ENCODE data around the gene SHKBP1.

SHKBP1 gene

DNA sequence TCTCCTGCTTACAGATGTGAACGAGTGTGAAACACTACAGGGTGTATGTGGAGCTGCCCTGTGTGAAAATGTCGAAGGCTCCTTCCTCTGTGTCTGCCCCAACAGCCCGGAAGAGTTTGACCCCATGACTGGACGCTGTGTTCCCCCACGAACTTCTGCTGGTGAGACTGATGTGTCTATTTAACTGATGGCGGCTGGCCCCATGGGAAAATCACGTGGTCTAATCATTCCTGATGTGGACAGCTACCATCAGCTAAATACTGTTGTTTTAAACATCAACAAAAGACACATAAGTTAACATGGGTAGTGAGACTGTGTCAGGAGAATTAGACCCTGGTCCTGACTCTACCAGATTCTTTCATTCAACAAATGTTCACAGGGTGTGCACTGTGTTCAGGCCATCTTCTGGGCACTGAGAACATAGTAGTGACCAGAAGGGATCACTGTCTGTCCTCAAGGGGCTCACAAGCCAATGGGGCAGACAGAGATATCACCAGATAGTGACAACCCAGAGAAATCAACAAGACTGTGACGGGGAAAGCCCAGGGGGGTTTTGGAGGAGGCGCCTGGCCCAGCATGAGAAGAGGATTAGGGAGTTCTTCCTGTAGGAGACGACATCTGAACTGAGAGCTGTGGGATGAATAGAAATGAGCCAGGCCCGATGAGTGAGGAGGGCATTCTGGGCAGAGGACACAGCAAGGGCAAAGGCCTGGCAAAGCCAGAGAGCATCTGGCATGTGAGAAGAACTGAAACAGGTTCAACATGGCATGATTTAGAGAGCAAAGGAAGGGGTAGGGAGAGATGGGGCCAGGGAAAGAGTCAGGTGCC lies 42.9 kb downstream of the SHKBP1 start:
- DNase-seq (ENCODE audit: extremely low read depth, insufficient read length) = no peak
- H3K4me3 ChIP-seq (replicated peaks; ENCODE audit: low read depth, low read length) = no peak overlapping the region
- no peaks in the 10 kb centered on the region; the same call in 1 of the 2 replicates for H3K36me3 ChIP-seq (ENCODE audit: control insufficient read depth, insufficient read depth, low read length)
- no peaks in the 10 kb centered on the region for H3K27me3 ChIP-seq (replicated peaks; ENCODE audit: control insufficient read depth, insufficient read depth, low read length)
- TF ChIP-seq, protein P1, sequence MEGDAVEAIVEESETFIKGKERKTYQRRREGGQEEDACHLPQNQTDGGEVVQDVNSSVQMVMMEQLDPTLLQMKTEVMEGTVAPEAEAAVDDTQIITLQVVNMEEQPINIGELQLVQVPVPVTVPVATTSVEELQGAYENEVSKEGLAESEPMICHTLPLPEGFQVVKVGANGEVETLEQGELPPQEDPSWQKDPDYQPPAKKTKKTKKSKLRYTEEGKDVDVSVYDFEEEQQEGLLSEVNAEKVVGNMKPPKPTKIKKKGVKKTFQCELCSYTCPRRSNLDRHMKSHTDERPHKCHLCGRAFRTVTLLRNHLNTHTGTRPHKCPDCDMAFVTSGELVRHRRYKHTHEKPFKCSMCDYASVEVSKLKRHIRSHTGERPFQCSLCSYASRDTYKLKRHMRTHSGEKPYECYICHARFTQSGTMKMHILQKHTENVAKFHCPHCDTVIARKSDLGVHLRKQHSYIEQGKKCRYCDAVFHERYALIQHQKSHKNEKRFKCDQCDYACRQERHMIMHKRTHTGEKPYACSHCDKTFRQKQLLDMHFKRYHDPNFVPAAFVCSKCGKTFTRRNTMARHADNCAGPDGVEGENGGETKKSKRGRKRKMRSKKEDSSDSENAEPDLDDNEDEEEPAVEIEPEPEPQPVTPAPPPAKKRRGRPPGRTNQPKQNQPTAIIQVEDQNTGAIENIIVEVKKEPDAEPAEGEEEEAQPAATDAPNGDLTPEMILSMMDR (IDR thresholded peaks at IDR 0.05; ENCODE audit: insufficient read depth, low read length, poor library complexity, severe bottlenecking) = no peak

DNA sequence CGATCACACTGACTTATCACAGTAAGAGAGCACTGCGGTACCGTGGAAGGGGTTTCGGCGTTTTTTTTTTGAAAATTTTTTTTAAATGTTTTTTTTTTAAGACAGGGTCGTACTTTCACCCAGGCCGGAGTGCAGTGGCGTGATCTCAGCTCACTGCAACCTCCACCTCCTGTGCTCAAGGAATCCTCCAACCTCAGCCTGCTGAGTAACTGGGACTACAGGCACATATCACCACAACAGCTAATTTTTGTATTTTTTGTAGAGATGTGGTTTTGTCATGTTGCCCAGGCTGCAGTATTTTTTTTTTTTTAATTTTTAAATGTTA lies 43.5 kb downstream of the SHKBP1 start:
- no peak overlapping the region for H3K4me3 ChIP-seq (replicated peaks; ENCODE audit: low read depth, low read length)
- H3K27me3 ChIP-seq (replicated peaks; ENCODE audit: control insufficient read depth, insufficient read depth, low read length) = no peaks in the 10 kb centered on the region
- no peaks in the 10 kb centered on the region; the same call in 1 of the 2 replicates for H3K36me3 ChIP-seq (ENCODE audit: control insufficient read depth, insufficient read depth, low read length)
- no peak for DNase-seq (ENCODE audit: extremely low read depth, insufficient read length)
- TF ChIP-seq, protein P1 (IDR thresholded peaks at IDR 0.05; ENCODE audit: insufficient read depth, low read length, poor library complexity, severe bottlenecking) = no peak

DNA sequence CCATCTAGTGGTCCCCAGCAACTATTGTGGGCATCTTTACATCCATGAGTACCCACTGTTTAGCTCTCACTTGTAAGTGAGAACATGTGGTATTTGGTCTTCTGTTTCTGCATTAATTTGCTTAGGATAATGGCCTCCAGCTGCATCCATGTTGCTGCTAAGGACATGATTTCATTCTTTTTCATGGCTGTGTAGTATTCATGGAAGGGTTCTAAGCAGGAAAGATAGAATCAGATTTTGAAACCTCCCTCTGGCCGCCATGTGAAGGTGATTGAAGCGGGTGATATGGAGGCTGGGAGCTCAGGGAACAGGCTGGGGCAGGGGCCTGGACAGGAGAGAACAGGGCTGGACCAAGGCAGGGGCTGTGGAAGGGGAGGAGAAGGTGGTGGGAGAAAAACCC lies 44.6 kb downstream of the SHKBP1 start:
- H3K4me3 ChIP-seq (replicated peaks; ENCODE audit: low read depth, low read length) = no peak overlapping the region
- TF ChIP-seq, protein P1 (IDR thresholded peaks at IDR 0.05; ENCODE audit: insufficient read depth, low read length, poor library complexity, severe bottlenecking) = no peak
- no peak for DNase-seq (ENCODE audit: extremely low read depth, insufficient read length)
- no peaks in the 10 kb centered on the region for H3K27me3 ChIP-seq (replicated peaks; ENCODE audit: control insufficient read depth, insufficient read depth, low read length)
- no peaks in the 10 kb centered on the region; the same call in 1 of the 2 replicates for H3K36me3 ChIP-seq (ENCODE audit: control insufficient read depth, insufficient read depth, low read length)

DNA sequence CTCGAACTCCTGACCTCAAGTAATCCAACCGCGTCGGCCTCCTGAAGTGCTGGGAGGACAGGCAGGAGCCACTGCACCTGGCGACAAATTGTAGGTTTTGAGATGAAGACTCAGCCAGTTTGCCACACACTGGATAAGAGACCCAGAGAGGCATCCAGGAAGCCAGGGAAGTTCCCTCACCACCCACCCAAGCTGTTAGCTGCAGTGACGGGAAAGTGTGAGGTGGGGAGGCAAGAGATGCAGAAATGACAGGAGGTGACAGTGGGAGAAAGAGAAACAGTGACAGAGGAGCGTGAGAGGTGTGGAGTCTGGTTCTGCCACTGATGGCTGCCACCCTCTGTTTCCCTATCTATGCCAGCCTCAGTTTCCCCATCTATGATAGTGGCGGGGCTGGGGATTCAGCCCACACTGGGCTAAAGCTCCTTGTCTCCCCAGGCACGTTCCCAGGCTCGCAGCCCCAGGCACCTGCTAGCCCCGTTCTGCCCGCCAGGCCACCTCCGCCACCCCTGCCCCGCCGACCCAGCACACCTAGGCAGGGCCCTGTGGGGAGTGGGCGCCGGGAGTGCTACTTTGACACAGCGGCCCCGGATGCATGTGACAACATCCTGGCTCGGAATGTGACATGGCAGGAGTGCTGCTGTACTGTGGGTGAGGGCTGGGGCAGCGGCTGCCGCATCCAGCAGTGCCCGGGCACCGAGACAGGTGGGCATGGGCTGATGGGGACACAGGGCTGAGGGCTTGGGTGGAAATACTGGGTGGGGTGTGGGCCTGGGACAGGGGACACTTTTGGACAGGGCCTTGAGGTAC lies 45.5 kb downstream of the SHKBP1 start:
- TF ChIP-seq, protein P1 (IDR thresholded peaks at IDR 0.05; ENCODE audit: insufficient read depth, low read length, poor library complexity, severe bottlenecking) = no peak
- Histone ChIP-seq H3K36me3 (ENCODE audit: control insufficient read depth, insufficient read depth, low read length) (no peaks in the 10 kb centered on the region; the same call in 1 of the 2 replicates), H3K27me3 (replicated peaks; ENCODE audit: control insufficient read depth, insufficient read depth, low read length) (no peaks in the 10 kb centered on the region)

DNA sequence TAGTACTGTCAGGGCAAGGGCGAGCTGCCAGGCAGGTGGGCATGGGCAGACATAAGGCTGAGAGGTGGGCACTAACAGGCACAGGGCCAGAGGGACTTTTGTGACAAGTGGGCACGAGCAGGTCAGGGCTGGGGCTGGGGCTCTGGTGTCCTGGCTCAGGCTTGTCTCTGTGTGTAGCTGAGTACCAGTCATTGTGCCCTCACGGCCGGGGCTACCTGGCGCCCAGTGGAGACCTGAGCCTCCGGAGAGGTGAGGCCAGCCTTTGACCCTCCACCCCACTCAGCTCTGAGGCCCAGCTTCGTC lies 46.1 kb downstream of the SHKBP1 start:
- DNase-seq (ENCODE audit: extremely low read depth, insufficient read length) = no peak
- no peak overlapping the region for H3K4me3 ChIP-seq (replicated peaks; ENCODE audit: low read depth, low read length)
- H3K36me3 ChIP-seq (ENCODE audit: control insufficient read depth, insufficient read depth, low read length) = no peaks in the 10 kb centered on the region; the same call in 1 of the 2 replicates
- TF ChIP-seq, protein P1 (IDR thresholded peaks at IDR 0.05; ENCODE audit: insufficient read depth, low read length, poor library complexity, severe bottlenecking) = no peak
- no peaks in the 10 kb centered on the region for H3K27me3 ChIP-seq (replicated peaks; ENCODE audit: control insufficient read depth, insufficient read depth, low read length)

More for the DNA sequence above, 45.5 kb downstream of the SHKBP1 start:
- no peak for DNase-seq (ENCODE audit: extremely low read depth, insufficient read length)
- no peak overlapping the region for H3K4me3 ChIP-seq (replicated peaks; ENCODE audit: low read depth, low read length)
